Measurements from ENCODE around the gene TAPT1. TPM values are rescaled to one million over a fixed set of nuclear protein-coding genes. Genes with fewer than 3 reads are reported as not detected.

The TAPT1 gene
- total and polyA plus RNA-seq, 2 of the 13 experiments (the other 11 are each of a cell fraction or from before 2014, with no cell fraction given) = 24.5 to 25.3 TPM

DNA sequence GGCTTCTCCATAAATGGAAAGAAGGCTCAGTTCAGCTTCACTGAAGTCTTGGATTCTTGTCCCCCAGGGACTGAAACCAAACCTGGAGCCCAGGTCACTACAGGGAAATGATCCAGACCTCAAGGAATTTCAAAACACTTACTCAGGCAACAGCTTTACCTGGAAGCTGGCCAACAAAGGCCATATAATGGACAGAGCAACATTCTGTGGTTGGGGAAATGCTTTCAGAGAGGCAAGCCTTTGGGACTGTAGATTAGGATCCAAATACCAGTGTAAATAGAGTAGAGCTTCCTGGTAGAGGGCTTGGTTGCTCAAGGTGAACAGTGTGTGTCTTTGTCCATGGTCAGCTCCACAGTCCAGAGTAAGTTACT is 85.4 kb downstream of the TAPT1 start (continued):
- TF ChIP-seq, protein P1, sequence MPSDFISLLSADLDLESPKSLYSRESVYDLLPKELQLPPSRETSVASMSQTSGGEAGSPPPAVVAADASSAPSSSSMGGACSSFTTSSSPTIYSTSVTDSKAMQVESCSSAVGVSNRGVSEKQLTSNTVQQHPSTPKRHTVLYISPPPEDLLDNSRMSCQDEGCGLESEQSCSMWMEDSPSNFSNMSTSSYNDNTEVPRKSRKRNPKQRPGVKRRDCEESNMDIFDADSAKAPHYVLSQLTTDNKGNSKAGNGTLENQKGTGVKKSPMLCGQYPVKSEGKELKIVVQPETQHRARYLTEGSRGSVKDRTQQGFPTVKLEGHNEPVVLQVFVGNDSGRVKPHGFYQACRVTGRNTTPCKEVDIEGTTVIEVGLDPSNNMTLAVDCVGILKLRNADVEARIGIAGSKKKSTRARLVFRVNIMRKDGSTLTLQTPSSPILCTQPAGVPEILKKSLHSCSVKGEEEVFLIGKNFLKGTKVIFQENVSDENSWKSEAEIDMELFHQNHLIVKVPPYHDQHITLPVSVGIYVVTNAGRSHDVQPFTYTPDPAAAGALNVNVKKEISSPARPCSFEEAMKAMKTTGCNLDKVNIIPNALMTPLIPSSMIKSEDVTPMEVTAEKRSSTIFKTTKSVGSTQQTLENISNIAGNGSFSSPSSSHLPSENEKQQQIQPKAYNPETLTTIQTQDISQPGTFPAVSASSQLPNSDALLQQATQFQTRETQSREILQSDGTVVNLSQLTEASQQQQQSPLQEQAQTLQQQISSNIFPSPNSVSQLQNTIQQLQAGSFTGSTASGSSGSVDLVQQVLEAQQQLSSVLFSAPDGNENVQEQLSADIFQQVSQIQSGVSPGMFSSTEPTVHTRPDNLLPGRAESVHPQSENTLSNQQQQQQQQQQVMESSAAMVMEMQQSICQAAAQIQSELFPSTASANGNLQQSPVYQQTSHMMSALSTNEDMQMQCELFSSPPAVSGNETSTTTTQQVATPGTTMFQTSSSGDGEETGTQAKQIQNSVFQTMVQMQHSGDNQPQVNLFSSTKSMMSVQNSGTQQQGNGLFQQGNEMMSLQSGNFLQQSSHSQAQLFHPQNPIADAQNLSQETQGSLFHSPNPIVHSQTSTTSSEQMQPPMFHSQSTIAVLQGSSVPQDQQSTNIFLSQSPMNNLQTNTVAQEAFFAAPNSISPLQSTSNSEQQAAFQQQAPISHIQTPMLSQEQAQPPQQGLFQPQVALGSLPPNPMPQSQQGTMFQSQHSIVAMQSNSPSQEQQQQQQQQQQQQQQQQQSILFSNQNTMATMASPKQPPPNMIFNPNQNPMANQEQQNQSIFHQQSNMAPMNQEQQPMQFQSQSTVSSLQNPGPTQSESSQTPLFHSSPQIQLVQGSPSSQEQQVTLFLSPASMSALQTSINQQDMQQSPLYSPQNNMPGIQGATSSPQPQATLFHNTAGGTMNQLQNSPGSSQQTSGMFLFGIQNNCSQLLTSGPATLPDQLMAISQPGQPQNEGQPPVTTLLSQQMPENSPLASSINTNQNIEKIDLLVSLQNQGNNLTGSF (CRISPR knock-in tag; IDR thresholded peaks at IDR 0.05) = no peak
- TF ChIP-seq, protein P2, sequence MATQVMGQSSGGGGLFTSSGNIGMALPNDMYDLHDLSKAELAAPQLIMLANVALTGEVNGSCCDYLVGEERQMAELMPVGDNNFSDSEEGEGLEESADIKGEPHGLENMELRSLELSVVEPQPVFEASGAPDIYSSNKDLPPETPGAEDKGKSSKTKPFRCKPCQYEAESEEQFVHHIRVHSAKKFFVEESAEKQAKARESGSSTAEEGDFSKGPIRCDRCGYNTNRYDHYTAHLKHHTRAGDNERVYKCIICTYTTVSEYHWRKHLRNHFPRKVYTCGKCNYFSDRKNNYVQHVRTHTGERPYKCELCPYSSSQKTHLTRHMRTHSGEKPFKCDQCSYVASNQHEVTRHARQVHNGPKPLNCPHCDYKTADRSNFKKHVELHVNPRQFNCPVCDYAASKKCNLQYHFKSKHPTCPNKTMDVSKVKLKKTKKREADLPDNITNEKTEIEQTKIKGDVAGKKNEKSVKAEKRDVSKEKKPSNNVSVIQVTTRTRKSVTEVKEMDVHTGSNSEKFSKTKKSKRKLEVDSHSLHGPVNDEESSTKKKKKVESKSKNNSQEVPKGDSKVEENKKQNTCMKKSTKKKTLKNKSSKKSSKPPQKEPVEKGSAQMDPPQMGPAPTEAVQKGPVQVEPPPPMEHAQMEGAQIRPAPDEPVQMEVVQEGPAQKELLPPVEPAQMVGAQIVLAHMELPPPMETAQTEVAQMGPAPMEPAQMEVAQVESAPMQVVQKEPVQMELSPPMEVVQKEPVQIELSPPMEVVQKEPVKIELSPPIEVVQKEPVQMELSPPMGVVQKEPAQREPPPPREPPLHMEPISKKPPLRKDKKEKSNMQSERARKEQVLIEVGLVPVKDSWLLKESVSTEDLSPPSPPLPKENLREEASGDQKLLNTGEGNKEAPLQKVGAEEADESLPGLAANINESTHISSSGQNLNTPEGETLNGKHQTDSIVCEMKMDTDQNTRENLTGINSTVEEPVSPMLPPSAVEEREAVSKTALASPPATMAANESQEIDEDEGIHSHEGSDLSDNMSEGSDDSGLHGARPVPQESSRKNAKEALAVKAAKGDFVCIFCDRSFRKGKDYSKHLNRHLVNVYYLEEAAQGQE (IDR thresholded peaks at IDR 0.05; ENCODE audit: borderline replicate concordance in 1 of 2, low read depth in 1 of 2, low read length in 2 of 2) = peak in 1 of 2 experiments; percentile 57; a peak in 1 of 4 replicates
- TF ChIP-seq, protein P3, sequence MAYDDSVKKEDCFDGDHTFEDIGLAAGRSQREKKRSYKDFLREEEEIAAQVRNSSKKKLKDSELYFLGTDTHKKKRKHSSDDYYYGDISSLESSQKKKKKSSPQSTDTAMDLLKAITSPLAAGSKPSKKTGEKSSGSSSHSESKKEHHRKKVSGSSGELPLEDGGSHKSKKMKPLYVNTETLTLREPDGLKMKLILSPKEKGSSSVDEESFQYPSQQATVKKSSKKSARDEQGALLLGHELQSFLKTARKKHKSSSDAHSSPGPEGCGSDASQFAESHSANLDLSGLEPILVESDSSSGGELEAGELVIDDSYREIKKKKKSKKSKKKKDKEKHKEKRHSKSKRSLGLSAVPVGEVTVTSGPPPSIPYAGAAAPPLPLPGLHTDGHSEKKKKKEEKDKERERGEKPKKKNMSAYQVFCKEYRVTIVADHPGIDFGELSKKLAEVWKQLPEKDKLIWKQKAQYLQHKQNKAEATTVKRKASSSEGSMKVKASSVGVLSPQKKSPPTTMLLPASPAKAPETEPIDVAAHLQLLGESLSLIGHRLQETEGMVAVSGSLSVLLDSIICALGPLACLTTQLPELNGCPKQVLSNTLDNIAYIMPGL (CRISPR knock-in tag; IDR thresholded peaks at IDR 0.05; ENCODE audit: borderline replicate concordance in 1 of 2, low read depth in 1 of 2) = no peak
- no peak for TF ChIP-seq NR2F6 (IDR thresholded peaks at IDR 0.05)
- peak; percentile 66; the same call in 1 of the 2 replicates for TF ChIP-seq NR2F6 (CRISPR knock-in tag; IDR thresholded peaks at IDR 0.05)
- no peak for TF ChIP-seq KDM1A (CRISPR knock-in tag; IDR thresholded peaks at IDR 0.05)
- no peak for TF ChIP-seq RFX5 (IDR thresholded peaks at IDR 0.05; ENCODE audit: low read depth, low read length)
- no peak for TF ChIP-seq U2AF1 (optimal IDR thresholded peaks at IDR 0.05; ENCODE audit: low read depth, low read length)
- no peak for TF ChIP-seq NFE2L1 (CRISPR knock-in tag; IDR thresholded peaks at IDR 0.05; ENCODE audit: borderline replicate concordance)
- TF ChIP-seq, protein P4, sequence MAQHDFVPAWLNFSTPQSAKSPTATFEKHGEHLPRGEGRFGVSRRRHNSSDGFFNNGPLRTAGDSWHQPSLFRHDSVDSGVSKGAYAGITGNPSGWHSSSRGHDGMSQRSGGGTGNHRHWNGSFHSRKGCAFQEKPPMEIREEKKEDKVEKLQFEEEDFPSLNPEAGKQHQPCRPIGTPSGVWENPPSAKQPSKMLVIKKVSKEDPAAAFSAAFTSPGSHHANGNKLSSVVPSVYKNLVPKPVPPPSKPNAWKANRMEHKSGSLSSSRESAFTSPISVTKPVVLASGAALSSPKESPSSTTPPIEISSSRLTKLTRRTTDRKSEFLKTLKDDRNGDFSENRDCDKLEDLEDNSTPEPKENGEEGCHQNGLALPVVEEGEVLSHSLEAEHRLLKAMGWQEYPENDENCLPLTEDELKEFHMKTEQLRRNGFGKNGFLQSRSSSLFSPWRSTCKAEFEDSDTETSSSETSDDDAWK (CRISPR knock-in tag; IDR thresholded peaks at IDR 0.05) = no peak
- TF ChIP-seq, protein P5, sequence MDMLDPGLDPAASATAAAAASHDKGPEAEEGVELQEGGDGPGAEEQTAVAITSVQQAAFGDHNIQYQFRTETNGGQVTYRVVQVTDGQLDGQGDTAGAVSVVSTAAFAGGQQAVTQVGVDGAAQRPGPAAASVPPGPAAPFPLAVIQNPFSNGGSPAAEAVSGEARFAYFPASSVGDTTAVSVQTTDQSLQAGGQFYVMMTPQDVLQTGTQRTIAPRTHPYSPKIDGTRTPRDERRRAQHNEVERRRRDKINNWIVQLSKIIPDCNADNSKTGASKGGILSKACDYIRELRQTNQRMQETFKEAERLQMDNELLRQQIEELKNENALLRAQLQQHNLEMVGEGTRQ (IDR thresholded peaks at IDR 0.05; ENCODE audit: low read depth, low read length) = no peak
- TF ChIP-seq, protein P5 (CRISPR knock-in tag; IDR thresholded peaks at IDR 0.05; ENCODE audit: borderline replicate concordance) = no peak
- peak; percentile 32; the same call in 1 of the 2 replicates for TF ChIP-seq FOXK1 (CRISPR knock-in tag; IDR thresholded peaks at IDR 0.05; ENCODE audit: borderline replicate concordance, low read depth)
- TF ChIP-seq ZNF569 (CRISPR knock-in tag; IDR thresholded peaks at IDR 0.05; ENCODE audit: borderline replicate concordance) = no peak
- TF ChIP-seq ZMAT3 (CRISPR knock-in tag; conservative IDR thresholded peaks at IDR 0.05) = no peak
- TF ChIP-seq ZNF615 (CRISPR knock-in tag; IDR thresholded peaks at IDR 0.05; ENCODE audit: borderline replicate concordance) = no peak

Data from HepG2 (cell line).